Measurements from ENCODE around the gene GUCA2B.

Gene GUCA2B

DNA sequence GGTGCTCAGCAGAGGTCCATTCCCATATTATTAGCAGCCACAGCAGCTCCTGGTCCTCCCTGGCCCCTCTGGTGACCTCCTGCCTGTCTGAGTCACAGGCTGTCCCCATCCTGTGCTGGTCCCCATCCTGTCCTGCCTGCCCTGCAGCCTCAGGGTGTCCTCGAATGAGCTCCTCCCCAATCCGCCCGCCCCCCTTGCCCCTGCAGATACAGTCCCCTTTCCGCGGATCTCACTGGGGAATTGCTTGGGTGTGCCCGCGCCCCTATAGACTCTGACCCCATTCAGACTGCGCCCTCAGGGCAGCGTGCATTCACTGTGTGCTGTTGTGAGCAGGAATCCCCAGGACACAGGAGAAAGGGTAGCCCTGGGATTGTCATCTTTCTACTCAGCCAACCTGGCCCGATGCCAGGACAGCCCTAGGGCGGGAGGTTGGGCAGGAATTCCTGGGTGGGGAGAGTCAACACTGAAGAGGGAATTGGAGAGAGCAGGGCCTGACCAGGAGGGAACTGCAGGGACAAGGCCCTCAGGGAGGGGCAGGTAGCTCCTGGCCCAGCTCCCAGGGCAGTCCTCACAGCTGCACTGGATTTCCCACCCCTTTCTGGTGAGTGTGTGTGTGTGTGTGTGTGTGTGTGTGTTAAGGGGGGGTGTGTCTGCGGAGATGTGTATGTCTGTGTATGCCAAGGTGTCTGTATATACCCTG lies 12.5 kb downstream of the GUCA2B start:
- no peak for DNase-seq (ENCODE audit: extremely low read depth, low read depth)
- no peak for TF ChIP-seq CTCF (IDR thresholded peaks at IDR 0.05; ENCODE audit: low read depth, low read length)

DNA sequence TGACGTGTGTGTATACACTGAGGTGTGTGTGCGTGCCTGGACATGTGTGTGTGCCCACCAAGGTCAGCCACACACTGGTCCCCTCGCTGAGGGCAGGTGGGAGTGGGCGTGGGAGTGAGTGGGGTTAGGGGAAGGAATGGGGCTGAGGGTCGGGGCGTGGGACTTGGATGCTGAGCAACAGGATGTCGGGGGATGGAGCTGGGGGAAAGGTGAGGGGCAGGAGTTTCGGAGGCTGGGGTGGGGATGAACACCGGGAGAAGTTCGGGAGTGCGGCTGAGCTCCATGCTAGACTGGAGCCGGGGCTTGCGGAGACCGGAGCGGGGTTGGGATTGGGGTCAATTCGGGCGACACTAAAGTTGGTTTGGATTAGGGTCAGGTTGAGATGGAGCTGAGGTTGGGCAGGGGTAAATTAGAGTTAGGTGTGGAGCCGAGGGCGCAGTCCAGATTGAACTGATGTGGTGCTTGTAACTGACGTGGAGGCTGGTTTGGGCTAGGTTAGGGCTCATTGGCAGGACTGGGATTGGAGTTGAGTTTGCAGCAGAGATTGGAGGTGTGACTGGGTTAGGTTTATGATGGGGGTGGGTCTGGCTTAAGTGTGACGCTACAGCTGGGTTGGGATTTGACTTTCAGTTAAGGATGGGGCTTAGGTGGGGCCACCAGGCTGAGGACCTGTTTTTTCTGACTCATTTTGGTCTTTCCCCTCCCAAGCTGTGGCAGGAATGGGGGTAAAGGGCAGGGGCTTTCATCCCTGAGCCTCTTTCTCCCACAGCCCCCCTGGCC lies 14.6 kb downstream of the GUCA2B start:
- no peak for DNase-seq (ENCODE audit: extremely low read depth, low read depth)
- no peak for TF ChIP-seq CTCF (IDR thresholded peaks at IDR 0.05; ENCODE audit: low read depth, low read length)

GRCh38 chr1:42168391-42168670 lies 15.1 kb downstream of the GUCA2B start:
- TF ChIP-seq CTCF (IDR thresholded peaks at IDR 0.05; ENCODE audit: low read depth, low read length), result no peak
- no peak for DNase-seq (ENCODE audit: extremely low read depth, low read depth)

GRCh38 chr1:42168763-42169162 lies 15.6 kb downstream of the GUCA2B start:
- no peak for TF ChIP-seq CTCF (IDR thresholded peaks at IDR 0.05; ENCODE audit: low read depth, low read length)
- DNase-seq (ENCODE audit: extremely low read depth, low read depth), result no peak

DNA sequence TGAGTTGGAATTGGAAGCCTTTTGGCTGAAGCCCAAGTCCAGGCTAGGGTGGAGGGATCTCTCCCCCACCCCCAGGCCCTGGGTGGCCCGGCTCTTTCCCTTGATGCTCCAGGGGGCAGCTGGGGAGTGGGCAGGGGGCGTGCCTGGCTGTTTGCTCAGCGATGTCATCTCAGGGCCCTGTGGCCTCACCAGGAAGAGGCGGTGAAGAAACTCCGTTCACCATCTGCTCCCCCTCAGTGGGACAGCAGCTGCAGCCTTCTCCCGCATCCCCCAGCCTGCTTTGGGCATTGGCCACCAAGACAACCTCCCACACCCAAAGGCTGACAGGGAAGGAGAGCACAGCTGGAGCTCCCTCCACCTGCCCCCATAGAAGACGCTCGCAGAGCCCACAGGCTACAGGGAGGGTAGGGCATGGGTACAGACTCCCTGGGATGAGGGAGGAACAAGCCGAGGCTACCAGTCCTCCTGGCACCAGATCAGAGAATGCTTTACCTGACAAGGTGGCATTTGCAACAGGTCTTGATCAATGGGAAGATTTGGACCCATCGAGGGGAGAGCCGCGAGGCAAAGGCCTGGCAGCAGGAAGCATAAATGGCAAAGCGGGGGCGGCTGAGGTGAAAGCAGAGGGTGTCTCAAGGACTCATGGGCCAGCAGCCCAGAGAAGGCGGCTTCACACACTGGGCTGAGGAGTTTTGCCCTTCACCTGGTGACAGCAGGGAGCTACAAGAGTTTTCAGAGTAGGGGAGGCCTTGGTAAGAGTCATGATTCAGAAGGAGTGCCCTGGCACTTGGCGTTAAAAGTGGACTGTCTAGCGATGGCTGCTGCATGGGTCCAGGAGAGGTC lies 17.8 kb downstream of the GUCA2B start:
- no peak for DNase-seq (ENCODE audit: extremely low read depth, low read depth)
- TF ChIP-seq CTCF (IDR thresholded peaks at IDR 0.05; ENCODE audit: low read depth, low read length), result no peak

DNA sequence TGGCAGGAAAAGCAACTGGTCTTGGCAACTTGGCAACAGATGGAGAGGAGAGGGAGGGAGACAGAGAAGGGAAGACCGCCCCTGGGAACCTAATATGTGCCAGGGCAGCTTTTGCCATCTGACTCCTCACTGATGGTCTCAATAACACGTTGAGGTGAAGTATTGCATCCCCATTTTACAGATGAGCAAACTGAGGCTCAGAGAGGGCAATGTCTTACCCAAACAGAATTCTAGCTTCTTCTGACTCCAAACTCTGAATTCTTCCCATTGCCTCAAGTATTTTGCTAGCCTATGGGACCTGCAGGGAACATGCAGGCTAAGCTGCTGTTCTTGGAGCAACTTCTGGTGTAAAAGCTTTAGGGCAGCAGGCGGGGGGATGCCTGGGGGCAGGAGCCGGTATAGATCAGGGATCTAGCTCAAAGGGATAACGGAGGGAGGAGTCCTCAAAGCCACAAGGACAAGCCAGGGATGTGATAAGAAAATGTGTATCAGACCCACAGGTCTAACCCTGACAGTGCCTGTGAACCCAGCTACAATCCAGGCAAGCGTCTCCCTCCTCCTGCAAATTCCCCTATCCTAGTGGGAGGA lies 18.6 kb downstream of the GUCA2B start:
- DNase-seq (ENCODE audit: extremely low read depth, low read depth), result no peak
- no peak for TF ChIP-seq CTCF (IDR thresholded peaks at IDR 0.05; ENCODE audit: low read depth, low read length)
